Peyer's patch (tissue), 4 donors: ENCODE data around the gene CTSC. TPM values are rescaled to one million over a fixed set of nuclear protein-coding genes. Genes with fewer than 3 reads are reported as not detected.
A peak's percentile ranks its signal among the peaks of the same experiment; 100 is the strongest.

Source experiments
- DNase-seq, 3 donors: peaks; one replicate each; pipeline ENCODE4 v3.0.0-alpha.2; 2017 to 2019
- H3K27ac ChIP-seq, 4 donors: fragments of 200-600 bp; sonication (generic); one replicate each; pipeline ENCODE4 v1.5.1; 2016 to 2019
- H3K27me3 ChIP-seq, 2 donors: fragments of 200-600 bp; sonication (generic); one replicate each; pipeline ENCODE4 v1.5.1; 2019
- H3K36me3 ChIP-seq, 3 donors: fragments of 200-600 bp; sonication (generic); one replicate each; pipeline ENCODE4 v1.5.1; 2016 to 2019
- H3K4me1 ChIP-seq, 4 donors: fragments of 200-600 bp; sonication (generic); one replicate each; pipeline ENCODE4 v1.5.1; 2016 to 2019
- H3K4me3 ChIP-seq, 4 donors: fragments of 200-600 bp; sonication (generic); 1 replicate in 3 of 4; 2 replicates in 1 of 4; pipeline ENCODE4 v1.5.1; 2016 to 2019; ENCODE audit warnings: mild to moderate bottlenecking in 1 of 4
- H3K9me3 ChIP-seq, 4 donors: fragments of 200-600 bp; sonication (generic); one replicate each; pipeline ENCODE4 v1.5.1; 2016 to 2019; ENCODE audit warnings: mild to moderate bottlenecking in 1 of 4
- POLR2A ChIP-seq, 2 donors: fragments of 450-650 bp; IDR thresholded peaks; one replicate each; pipeline ENCODE4 v1.5.1; 2017; ENCODE audit warnings: antibody characterized with exemption in 2 of 2, mild to moderate bottlenecking in 2 of 2, moderate library complexity in 2 of 2
- total RNA-seq, 4 donors: library from RNA; depleted of rRNA; stranded (reverse); fragments of >200 nt; gene quantifications; one replicate each; pipeline ENCODE4 v1.1.0, GENCODE V29; 2016
- TF ChIP-seq, protein P1 (sequence below), 6 experiments: fragments of 450-650 bp in 4 of 6; fragments of 200-600 bp in 2 of 6; sonication (generic) in 1 of 6; IDR thresholded peaks; one replicate each; pipeline ENCODE4 v1.5.1; 2017 to 2019; ENCODE audit warnings: antibody characterized with exemption in 6 of 6, mild to moderate bottlenecking in 3 of 6, moderate library complexity in 1 of 6

CTSC gene
- total RNA-seq, 4 donors from 2014 or later: 38.5 to 66.8 (median 43.0) TPM

DNA sequence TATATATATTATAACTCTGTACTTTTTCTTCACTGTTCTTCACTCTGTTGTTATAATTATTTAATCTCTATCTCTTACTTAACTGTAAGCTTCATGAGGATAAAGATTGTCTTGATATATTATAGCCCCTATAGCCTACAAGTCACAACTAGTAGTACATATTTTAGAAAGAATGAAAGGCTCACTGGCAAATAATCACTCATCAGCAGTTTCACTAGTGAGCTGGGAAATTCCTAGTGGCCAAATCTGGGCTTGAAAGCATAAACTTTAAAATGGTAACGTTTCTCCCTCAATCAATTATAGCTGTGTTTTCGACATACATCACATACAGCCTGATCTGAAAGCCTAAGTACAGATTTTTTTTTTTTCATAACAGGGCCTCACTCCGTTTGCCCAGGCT, 42.5 kb downstream of the CTSC start:
- Histone ChIP-seq H3K9me3 (no peaks in the 10 kb centered on the region), H3K27ac (no peak overlapping the region), H3K27me3 (no peaks in the 10 kb centered on the region), H3K4me3 (no peak overlapping the region), H3K36me3 (peaks cover 0 to 15% (median 0%) of the 10 kb centered on the region in 3 donors), H3K4me1 (no peaks in the 10 kb centered on the region)
- TF ChIP-seq POLR2A (IDR thresholded peaks at IDR 0.05): no peak
- DNase-seq: no peak

DNA sequence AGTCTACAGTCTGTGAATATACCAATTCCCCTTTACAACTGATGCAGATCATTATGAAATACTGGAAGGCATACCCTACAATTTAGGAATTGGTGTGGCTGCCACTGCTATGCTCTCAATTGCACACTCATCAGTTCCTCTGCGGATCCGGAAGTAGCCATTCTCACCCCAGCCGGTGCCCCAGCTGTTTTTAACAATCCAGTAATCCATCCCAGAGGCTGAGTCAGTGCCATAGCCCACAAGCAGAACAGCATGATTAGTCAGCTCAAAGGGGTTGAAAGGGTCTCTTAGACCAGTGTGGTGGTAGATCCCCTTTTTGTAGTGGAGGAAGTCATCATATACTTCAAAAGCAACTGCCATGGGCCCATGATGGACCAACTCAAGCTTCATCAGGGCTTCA, 43.6 kb downstream of the CTSC start:
- H3K27ac ChIP-seq: no peak overlapping the region
- no peaks in the 10 kb centered on the region for H3K4me1 ChIP-seq
- DNase-seq: no peak

DNA sequence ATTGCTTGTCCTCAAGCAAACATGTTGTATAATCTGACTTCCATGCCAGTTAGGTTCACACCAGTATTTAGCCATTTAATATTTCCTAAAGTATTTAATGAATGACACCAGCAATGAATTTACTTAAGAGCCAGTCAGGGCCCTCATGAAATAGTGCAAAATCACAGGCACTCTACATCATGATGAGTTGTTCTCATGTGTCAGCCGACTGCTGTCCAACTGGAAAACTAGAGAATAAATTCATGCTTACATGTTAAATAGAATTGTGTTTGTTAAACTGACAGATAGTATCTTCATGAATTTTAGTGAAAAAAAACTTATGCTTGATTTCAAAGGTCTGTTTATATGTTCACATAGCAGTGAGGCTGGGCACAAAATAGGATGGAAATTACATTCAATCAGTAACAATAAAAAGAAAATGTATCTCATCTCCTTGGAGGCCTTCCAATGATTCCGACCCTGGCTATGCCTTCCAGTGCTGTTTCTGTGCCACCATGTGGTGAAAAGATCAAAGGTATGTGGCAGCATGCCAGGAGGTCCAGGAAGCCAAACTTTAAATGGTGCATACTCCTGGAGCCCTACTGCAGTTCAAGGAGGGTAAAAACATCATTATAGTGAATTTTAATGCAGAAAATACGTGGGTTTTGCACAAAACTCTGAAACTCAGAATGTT, 45.2 kb downstream of the CTSC start:
- peak in 1 of 3 donors; percentile 51 for DNase-seq
- TF ChIP-seq POLR2A (IDR thresholded peaks at IDR 0.05): no peak
- TF ChIP-seq, protein P1, sequence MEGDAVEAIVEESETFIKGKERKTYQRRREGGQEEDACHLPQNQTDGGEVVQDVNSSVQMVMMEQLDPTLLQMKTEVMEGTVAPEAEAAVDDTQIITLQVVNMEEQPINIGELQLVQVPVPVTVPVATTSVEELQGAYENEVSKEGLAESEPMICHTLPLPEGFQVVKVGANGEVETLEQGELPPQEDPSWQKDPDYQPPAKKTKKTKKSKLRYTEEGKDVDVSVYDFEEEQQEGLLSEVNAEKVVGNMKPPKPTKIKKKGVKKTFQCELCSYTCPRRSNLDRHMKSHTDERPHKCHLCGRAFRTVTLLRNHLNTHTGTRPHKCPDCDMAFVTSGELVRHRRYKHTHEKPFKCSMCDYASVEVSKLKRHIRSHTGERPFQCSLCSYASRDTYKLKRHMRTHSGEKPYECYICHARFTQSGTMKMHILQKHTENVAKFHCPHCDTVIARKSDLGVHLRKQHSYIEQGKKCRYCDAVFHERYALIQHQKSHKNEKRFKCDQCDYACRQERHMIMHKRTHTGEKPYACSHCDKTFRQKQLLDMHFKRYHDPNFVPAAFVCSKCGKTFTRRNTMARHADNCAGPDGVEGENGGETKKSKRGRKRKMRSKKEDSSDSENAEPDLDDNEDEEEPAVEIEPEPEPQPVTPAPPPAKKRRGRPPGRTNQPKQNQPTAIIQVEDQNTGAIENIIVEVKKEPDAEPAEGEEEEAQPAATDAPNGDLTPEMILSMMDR (IDR thresholded peaks at IDR 0.05): peak in 2 of 6 experiments; percentile 19 to 24

More for the DNA sequence above, 43.6 kb downstream of the CTSC start:
- Histone ChIP-seq H3K36me3 (peaks cover 0 to 15% (median 0%) of the 10 kb centered on the region in 3 donors), H3K27me3 (no peaks in the 10 kb centered on the region), H3K4me3 (no peak overlapping the region), H3K9me3 (no peaks in the 10 kb centered on the region)
- TF ChIP-seq, protein P1 (IDR thresholded peaks at IDR 0.05): no peak
- TF ChIP-seq POLR2A (IDR thresholded peaks at IDR 0.05): no peak

DNA sequence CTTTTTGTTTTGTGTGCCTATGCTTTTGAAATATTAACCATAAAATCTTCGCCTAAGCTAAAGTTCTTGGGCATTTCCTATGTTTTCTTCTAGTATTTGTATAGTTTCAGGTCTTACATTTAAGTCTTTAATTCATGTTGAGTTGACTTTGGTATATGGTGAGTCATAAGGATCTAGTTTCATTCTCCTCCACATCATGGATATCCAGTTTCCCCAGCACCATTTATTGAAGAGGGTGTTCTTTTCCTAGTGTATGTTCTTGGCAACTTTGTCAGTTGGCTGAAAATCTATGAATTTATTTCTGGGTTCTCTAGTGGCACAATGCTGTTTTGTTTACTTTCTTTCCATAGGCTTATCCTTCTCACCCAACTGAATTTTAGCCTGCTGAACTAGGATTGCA, 49.0 kb downstream of the CTSC start:
- no peak for DNase-seq
- no peaks in the 10 kb centered on the region for H3K9me3 ChIP-seq
- H3K4me1 ChIP-seq: no peaks in the 10 kb centered on the region
- no peak for TF ChIP-seq POLR2A (IDR thresholded peaks at IDR 0.05)
- TF ChIP-seq, protein P1 (IDR thresholded peaks at IDR 0.05): no peak
- no peak overlapping the region for H3K4me3 ChIP-seq
- peaks cover 0 to under 1% (median 0%) of the 10 kb centered on the region in 3 donors for H3K36me3 ChIP-seq
- H3K27me3 ChIP-seq: no peaks in the 10 kb centered on the region
- no peak overlapping the region for H3K27ac ChIP-seq

More for the DNA sequence above, 45.2 kb downstream of the CTSC start:
- Histone ChIP-seq H3K9me3 (no peaks in the 10 kb centered on the region), H3K4me1 (no peaks in the 10 kb centered on the region), H3K36me3 (peaks cover 0 to 15% (median 0%) of the 10 kb centered on the region in 3 donors), H3K27ac (no peak overlapping the region), H3K4me3 (no peak overlapping the region), H3K27me3 (no peaks in the 10 kb centered on the region)

DNA sequence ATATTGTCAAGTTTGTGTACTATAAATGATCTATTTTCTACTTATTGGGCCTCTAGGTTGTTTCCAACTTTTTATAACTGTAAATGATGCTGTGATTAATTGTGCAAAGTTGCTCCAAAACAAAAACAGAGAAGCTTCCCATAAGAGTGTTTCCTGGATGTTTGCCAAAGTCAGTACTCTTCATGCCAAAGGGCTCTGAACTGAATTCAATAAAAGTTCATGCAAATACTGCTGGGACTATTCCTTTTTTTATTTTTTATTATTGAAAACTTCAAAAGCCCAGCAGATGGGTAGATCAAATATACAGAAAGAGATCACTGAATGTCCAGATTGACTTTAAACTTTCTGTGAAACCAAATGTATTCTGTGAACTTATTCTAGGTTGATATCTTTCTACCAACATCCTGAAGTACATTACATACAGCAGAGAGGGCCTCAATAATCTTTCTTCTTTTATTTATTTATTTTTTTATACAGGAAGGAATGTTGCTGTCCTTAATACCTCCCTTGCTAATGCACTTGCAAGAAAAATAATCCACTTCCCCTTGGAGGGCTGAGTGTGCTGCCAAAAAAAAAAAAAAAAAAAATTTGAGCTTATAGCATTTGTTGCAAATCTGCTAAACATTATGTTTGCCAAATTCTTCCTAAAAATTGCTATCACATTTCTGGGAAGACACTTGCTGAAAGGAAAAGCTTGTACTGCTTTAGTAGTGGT, 53.0 kb downstream of the CTSC start:
- Histone ChIP-seq H3K36me3 (no peaks in the 10 kb centered on the region), H3K27ac (no peak overlapping the region), H3K27me3 (no peaks in the 10 kb centered on the region), H3K4me3 (no peak overlapping the region), H3K9me3 (no peaks in the 10 kb centered on the region), H3K4me1 (no peaks in the 10 kb centered on the region)
- TF ChIP-seq, protein P1 (IDR thresholded peaks at IDR 0.05): no peak
- no peak for TF ChIP-seq POLR2A (IDR thresholded peaks at IDR 0.05)
- DNase-seq: no peak
